Measurements from ENCODE around the gene ZNF688.

Gene ZNF688

DNA sequence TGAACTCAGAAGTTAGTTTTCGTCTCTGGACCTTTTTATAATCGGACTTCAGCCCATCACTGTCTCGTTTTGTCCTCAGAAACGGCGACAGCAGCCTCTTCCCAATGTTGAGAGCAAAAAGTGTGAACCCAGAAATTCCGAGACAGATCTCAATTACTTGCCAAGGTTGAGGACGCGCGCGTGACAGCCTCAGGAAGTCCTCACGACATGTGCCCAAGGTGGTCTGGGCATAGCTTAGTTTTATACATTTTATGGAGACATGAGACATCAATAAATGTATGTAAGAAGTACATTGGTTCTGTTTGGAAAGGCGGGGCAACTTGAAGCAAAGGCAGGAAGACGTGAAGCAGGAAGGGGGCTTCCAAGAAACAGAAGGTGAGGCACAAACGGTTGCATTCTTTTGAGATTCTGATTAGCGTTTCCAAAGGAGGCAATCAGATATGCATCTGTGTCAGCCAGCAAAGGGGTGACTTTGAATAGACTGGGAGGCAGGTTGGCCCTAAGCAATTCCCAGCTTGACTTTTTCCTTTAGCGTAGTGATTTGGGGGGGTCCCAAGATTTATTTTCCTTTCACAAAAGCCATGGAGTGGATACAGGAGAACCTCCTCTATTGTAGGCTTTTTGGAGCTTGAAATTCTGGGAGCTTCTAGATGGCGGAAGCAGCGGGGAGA, 36.3 kb downstream of the ZNF688 start:
- peaks cover 6% of the 10 kb centered on the region for H3K36me3 Mint-ChIP-seq
- H3K27ac Mint-ChIP-seq = peak overlapping the region; percentile 99
- peaks cover 35% of the 10 kb centered on the region for H3K4me1 Mint-ChIP-seq (ENCODE audit: low read depth)
- no peaks in the 10 kb centered on the region for H3K27me3 Mint-ChIP-seq
- H3K9me3 Mint-ChIP-seq (ENCODE audit: low read depth) = no peaks in the 10 kb centered on the region
- H3K4me3 Mint-ChIP-seq = peak overlapping the region; percentile 97

DNA sequence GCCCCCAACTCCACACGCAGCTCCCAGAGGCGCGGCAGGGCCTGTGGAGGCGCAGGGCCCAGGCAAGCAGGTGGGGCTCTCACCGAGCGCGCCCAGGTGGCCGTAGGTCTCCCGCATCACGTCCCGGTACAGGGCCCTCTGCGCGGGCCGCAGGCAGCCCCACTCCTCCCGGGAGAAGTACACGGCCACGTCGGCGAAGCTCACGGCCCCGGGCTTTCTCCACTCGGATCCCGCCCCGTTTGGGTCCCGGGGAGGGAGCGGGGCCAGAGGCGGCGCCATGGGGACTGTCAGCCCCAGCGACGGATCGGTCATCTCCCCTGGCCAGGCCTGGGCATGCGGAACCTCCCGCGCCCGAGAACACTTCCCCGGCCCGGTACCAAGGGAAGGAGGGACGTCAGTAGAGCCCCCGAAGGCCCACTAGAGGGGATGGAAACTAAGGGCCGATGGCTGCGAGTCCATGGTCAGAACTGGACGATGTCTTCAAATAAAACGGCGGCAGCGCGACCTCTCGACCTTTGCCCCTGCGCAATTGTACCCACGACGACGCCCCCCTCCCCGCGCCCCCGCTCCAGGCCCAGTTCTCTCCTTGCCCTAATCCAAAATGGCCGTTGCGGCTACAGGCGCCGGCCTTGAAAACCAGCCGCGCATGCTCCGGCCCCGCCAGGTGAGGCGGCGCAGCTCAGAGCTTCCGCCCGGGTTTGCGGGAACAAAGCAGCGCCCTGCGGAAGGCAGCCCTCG, 37.0 kb downstream of the ZNF688 start, which contains the start of gene ZNF747:
Gene ZNF747 (minus strand): TSS at position 491 of the 738 bp plus-strand sequence. CDS start 179 bp downstream, at position 312.
- Mint-ChIP-seq H3K9me3 (ENCODE audit: low read depth) (no peaks in the 10 kb centered on the region), H3K4me1 (ENCODE audit: low read depth) (peaks cover 39% of the 10 kb centered on the region), H3K27me3 (no peaks in the 10 kb centered on the region), H3K27ac (peak within 1 kb of the TSS; percentile 99), H3K4me3 (peak within 1 kb of the TSS; percentile 97), H3K36me3 (peaks cover 6% of the 10 kb centered on the region)

DNA sequence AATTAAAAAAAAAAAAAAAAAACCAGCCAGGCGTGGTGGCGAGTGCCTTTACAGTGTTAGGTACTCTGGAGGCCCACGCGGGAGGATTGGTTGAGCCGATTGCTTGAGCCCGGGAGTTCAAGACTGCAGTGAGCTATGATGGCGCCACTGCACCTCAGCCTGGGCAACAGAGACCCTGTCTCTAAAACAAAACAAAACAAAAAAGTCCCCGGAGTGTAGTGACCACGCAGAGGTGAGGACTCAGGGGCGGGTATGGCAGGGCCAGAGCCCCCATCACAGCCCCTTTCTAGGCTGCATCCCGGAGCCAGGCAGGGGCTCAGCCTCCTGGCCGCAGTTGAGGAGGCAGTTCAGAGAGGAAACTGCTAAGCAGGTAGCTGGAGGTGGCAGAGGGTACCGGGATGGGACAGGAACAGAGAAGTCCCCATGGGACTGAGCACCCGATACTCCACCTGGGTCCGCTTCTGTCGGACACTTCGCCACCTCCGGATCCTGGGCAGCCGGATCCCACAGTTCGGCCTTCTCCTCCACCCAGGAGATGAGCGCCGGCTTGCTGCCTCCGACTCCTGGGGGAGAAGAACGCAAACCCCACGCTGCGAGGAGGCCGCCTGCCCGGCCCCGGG, 37.7 kb downstream of the ZNF688 start:
- Mint-ChIP-seq H3K27ac (peak overlapping the region; percentile 92), H3K9me3 (ENCODE audit: low read depth) (no peaks in the 10 kb centered on the region), H3K4me1 (ENCODE audit: low read depth) (peaks cover 37% of the 10 kb centered on the region), H3K4me3 (peak overlapping the region; percentile 97), H3K27me3 (no peaks in the 10 kb centered on the region), H3K36me3 (peaks cover 6% of the 10 kb centered on the region)

DNA sequence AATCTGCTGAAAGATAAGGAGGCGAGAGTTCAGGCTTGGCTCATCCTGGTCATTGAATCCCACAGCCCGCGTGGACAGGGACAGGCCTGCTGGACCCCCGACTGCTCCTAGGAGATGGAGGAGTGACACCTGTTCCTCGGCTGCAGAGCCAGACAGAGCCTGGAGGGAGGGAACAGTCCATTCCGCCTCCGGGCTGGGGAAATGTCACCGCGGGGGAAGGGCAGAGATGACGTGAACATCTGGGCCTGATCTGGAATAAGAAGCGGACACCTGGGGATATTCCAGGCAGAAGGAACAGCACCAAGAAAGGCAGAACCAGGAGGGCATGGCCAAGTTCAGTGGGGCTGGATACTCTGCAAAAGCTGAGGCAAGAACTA, 38.4 kb downstream of the ZNF688 start:
- Mint-ChIP-seq H3K27ac (peak overlapping the region; percentile 61), H3K4me3 (peak overlapping the region; percentile 81), H3K9me3 (ENCODE audit: low read depth) (no peaks in the 10 kb centered on the region), H3K36me3 (peaks cover 6% of the 10 kb centered on the region), H3K27me3 (no peaks in the 10 kb centered on the region), H3K4me1 (ENCODE audit: low read depth) (peaks cover 38% of the 10 kb centered on the region)

DNA sequence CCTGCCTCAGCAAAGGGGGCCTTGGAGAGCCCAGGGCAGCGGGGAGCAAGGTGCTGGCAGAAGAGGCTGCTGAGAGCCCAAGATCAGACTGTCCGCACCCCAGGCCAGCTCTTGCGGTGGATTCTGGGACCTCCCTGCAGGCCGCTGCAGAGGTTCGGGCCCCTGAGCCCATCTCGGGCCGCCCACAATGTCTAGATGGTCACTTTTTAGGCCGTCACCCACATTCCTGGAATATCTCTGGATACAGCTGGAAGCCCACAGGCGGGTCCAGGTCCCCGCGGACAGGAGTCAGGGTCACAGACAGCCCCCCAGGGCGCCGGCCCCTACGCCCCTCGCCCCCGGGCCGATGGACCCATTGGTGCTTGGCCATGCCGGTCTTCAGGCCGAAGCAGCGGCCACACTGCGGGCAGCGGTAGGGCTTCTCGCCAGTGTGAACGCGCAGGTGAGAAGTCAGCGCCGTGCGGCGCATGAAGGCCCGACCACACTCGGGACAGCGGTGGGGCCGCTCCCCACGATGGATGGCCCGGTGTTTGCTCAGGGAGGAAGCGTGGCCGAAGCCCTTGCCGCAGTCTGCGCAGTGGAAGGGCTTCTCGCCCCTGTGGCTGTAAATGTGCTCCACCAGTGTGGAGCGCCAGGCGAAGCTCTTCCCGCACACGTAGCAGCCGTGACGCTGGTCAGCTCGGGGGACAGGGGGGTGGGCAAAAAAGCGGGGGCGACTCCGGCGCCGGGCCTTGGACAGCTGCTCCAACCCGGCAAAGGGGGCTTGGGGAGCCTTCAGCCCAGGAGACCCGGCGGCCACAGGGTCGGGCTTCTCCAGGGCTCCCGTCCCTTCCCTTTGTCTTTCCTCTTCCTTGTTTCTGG, 39.0 kb downstream of the ZNF688 start:
- Mint-ChIP-seq H3K36me3 (peaks cover 4% of the 10 kb centered on the region), H3K9me3 (ENCODE audit: low read depth) (no peaks in the 10 kb centered on the region), H3K4me1 (ENCODE audit: low read depth) (peaks cover 41% of the 10 kb centered on the region), H3K4me3 (peak overlapping the region; percentile 81), H3K27ac (peak overlapping the region; percentile 61), H3K27me3 (no peaks in the 10 kb centered on the region)

DNA sequence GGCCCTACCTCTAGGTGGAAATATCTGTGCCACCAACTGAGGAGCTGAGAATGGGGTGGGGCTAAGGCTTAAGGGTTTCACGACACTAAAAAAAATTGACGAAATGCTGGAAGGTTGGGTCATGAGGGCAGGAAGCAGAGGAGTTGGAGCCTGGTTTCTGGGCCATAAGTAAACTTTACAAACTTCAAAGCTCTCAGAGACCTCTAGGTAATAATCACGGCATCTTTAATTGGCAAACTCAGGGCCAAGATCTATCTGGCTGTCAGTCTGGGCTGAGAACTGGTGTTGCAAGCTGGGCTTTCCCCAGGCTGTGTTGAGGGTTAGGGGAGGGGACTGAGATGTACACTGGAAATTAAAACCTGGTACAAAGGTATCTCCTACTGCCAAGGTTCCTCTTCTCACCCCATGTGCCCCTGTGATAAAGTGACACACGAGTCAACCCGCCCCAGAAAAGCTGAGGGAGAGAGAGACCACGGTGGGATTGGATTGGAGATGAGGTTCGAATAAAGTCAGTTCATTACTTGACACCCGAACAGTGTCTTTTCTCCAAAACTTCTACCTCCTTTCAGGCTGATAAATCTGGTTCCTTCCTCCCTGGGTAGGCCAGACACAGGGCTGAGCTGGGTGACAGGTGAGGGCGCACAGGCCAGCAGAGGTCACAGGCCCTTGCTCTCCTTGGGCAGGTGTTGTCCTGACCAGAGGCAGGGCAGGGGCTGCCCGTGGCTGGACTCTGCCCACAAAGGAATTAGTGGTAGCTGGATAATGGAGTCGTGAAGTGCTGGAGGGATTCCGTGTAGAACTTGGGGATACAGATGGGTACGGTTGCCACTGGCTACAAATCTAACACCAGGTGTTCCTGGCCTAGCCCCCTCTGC, 41.1 kb downstream of the ZNF688 start:
- H3K4me1 Mint-ChIP-seq (ENCODE audit: low read depth) = peaks cover 29% of the 10 kb centered on the region
- H3K27ac Mint-ChIP-seq = peak overlapping the region; percentile 28

DNA sequence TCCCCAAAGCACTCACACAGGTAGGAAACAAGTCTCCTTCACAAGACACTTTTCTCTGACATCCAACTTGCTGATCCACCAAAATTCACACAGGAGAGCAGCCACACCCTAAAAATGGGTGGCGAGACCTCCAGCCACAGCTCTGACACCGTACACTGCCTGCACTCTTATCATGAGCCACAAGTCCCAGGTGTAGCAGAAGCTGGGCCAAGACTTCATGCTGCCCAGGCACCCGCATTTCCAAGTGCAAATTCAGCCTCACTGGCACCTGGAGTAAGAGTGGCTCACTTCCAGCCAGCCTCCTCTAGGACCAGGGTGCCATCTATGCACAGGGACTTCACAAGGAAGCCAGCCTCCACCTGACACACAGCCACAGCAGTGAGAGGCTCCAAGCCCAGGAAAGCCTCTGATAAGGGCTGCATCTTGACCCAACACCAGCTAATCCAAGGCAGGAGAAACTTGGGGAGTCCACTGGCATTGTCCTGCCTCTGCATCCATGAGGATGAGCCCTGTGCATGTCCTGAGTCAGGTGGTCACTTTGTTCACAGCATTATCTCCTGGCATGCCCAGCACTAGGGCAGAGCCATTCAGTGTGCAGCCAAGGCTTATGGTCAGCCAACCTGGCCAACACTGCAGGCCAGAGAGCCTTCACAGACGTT, 42.6 kb downstream of the ZNF688 start:
- Mint-ChIP-seq H3K36me3 (no peaks in the 10 kb centered on the region), H3K27me3 (no peaks in the 10 kb centered on the region), H3K4me3 (no peak overlapping the region), H3K9me3 (ENCODE audit: low read depth) (no peaks in the 10 kb centered on the region), H3K4me1 (ENCODE audit: low read depth) (peaks cover 25% of the 10 kb centered on the region), H3K27ac (peak overlapping the region; percentile 81)

More for the DNA sequence above, 41.1 kb downstream of the ZNF688 start:
- Mint-ChIP-seq H3K9me3 (ENCODE audit: low read depth) (no peaks in the 10 kb centered on the region), H3K36me3 (no peaks in the 10 kb centered on the region), H3K4me3 (no peak overlapping the region), H3K27me3 (no peaks in the 10 kb centered on the region)

DNA sequence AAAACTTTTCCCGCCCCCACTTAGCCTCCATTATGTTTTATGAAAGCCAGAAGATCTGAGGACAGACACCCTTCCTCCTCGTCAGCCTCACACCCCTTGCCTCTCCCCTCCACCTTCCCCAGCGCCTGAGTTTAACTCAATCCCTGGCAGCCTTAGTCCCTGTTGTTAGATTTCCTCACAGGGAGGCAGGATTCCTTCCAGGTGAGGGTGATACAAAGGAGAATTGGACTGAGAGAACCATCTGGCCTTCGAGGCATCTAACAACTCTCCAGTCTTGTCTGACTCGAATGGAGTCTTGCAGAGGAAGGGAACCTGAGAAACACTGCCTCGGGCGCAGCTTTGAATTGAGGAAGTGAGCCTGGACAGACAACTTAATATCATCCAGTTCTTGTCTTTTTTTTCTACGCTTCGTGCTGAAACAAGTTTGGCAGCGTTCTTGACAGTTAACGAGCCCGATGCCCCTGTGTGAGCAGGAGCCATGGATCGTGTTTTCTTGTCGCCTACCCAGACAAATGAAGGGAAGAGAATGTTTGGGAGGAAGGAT, 43.8 kb downstream of the ZNF688 start:
- no peaks in the 10 kb centered on the region for H3K9me3 Mint-ChIP-seq (ENCODE audit: low read depth)
- H3K36me3 Mint-ChIP-seq = no peaks in the 10 kb centered on the region
- H3K4me3 Mint-ChIP-seq = peak overlapping the region; percentile 84
- peak overlapping the region; percentile 69 for H3K27ac Mint-ChIP-seq
- H3K27me3 Mint-ChIP-seq = no peaks in the 10 kb centered on the region
- peaks cover 20% of the 10 kb centered on the region for H3K4me1 Mint-ChIP-seq (ENCODE audit: low read depth)

DNA sequence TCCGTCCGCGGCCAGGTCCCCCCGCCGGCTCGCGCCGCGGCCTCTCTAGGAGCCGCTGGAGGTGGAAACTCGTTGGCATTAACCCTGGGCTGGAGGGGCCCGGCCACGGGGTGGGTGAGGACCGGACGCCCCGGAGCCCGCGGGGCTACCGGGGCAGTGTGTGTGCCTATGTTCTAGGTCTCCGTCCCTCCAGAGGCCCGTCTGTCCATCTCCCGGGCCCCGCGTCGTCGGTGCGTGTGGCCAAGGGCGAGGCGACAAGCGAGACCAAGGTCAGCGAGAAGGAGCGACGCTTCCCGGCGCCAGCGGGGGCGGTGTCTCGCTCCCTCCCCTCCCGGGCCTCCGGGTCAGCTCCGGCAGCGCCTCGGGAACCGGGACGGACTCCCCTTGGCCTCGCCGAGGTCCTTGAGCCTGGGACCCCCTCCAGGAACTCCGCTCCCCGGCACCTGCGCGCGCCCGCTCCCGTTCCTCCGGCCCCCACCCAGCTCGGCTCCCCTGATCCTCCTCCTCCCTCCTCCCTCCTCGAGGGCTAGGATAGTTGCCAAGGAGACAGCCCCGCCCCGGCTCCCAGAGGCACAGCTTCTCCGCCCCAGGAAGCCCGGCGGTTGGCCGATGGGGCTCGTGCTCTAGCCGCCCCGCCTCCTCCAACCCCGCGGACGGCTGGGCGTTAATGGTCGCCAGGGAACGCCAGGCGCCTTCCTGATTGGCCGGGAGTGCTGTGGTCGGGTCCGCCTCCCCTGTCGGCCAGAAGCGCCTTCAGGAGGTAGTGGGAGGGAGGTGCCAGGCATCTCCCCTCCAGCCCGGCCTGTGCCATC, 44.5 kb downstream of the ZNF688 start:
- peaks cover 4% of the 10 kb centered on the region for H3K36me3 Mint-ChIP-seq
- H3K4me3 Mint-ChIP-seq = peak overlapping the region; percentile 84
- H3K4me1 Mint-ChIP-seq (ENCODE audit: low read depth) = peaks cover 23% of the 10 kb centered on the region
- H3K27me3 Mint-ChIP-seq = no peaks in the 10 kb centered on the region
- peak overlapping the region; percentile 69 for H3K27ac Mint-ChIP-seq
- H3K9me3 Mint-ChIP-seq (ENCODE audit: low read depth) = no peaks in the 10 kb centered on the region

DNA sequence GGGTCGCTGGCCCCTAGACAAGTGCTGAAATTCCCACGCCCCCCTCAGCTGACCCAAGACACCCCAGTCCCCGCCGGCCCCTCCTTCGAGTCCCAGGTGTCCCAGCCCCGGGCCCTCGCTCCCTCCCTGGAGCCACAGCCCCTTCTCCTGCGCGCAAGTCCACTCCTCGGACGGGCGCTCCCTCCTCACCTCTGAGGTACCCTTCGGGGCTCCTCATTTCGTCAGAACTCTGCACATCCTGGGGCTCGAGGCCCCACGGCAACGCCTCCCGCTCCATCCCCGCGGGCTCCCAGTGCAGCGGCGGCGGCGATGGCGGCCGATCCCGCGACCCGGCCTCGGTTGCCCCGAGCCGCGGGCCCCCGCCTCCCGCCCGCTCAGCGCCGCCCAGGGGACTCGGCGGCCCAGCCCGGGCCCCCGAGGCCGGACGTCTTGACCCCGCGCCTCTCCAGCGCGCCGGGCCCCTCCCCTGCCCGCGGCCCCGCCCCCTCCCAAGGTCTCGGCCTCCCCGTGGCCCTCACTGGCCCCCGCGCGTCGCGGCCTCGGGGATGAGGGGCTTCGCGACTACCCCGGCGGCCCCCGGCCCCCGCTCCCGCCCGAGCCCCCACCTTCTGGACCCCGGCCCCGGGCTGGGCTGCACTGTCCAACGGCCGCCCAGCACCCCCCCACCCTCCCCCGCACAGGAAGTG, 45.2 kb downstream of the ZNF688 start, which contains the start of gene ZNF768:
Gene ZNF768 (minus strand): TSS at position 430 of the 686 bp plus-strand sequence. CDS start 153 bp downstream, at position 277.
- Mint-ChIP-seq H3K27me3 (no peaks in the 10 kb centered on the region), H3K4me1 (ENCODE audit: low read depth) (peaks cover 23% of the 10 kb centered on the region), H3K36me3 (peaks cover 5% of the 10 kb centered on the region), H3K4me3 (peak within 1 kb of the TSS; percentile 87), H3K9me3 (ENCODE audit: low read depth) (no peaks in the 10 kb centered on the region), H3K27ac (peak within 1 kb of the TSS; percentile 69)

DNA sequence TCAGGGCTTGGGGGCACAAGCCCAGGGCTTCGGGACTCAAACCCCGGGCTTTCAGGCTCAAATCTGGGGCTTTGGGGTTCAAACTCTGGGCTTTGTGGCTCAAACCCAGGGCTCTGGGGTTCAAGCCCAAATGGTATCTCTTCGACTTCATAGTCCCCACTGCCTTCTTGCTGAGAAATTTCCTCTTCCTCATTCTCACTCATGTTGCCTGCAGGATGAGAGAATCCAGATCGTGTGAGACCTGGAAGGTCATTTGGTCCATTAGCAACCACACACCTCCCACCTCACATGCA, 45.7 kb downstream of the ZNF688 start:
- Mint-ChIP-seq H3K4me1 (ENCODE audit: low read depth) (peaks cover 23% of the 10 kb centered on the region), H3K27ac (no peak overlapping the region), H3K9me3 (ENCODE audit: low read depth) (no peaks in the 10 kb centered on the region), H3K4me3 (peak overlapping the region; percentile 87), H3K36me3 (peaks cover 5% of the 10 kb centered on the region), H3K27me3 (no peaks in the 10 kb centered on the region)

Data from activated naive CD8-positive, alpha-beta T cell (primary cell).